Measurements from ENCODE around the gene COL4A5. TPM values are rescaled to one million over a fixed set of nuclear protein-coding genes. Genes with fewer than 3 reads are reported as not detected.

The COL4A5 gene
- total RNA-seq, 1 experiment from 2014 or later, result not detected

DNA sequence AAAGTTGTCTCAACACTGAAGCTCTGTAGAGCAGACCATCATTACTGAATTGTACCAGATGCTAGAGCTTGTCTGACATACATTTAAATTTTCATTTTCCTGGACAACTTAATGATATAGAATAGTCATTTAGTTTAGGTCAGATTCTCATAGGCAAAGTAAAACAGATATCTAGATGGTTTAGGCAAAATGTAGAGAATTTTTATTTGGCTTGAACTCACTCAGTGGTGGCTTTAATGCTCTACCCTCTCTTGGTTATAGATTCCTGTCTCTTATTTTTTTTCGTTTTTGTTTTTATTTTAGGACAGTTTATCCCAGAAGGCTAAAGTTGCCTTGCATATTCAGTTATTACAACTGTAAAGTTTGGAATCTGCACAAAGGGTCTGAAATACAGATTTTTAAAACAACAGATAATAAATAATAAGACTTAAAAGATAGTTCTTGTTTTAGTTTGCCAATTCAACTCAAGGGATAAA, 300.7 kb downstream of the COL4A5 start:
- no peak for DNase-seq (ENCODE audit: low spot score)

Small RNA genes lying within 50 kb of the gene (small RNA-seq; reads per million reads assigned to genes)
- not detected for gene RF00019

Other genes with a start within 250 kb of the COL4A5 start
- gene COL4A6, start 1.4 kb upstream of the COL4A5 start, total RNA-seq (2014; rRNA removed; shearing (Covaris generic)), result not detected in 2 replicates

Data from HT-29 (cell line).